Endothelial cell of umbilical vein (primary cell): ENCODE results near the gene XPO5. TPM values are rescaled to one million over a fixed set of nuclear protein-coding genes. Genes with fewer than 3 reads are reported as not detected.

Source experiments
- BruUV-seq: library from RNA; stranded (reverse); fragments of 400-500 nt; replicated peaks from 2 replicates; lab custom pipeline; 2021; lab: Mats Ljungman, UMichigan
- CTCF ChIA-PET: fragments of 300-600, 350-600 bp; sonication (Branson Sonifier 250); formaldehyde crosslinking; loops from one replicate; lab custom pipeline; 2021; ENCODE audit warnings: antibody characterized with exemption, inconsistent platforms; lab: Charles Lee
- POLR2A ChIA-PET: fragments of 300-600, 350-600 bp; sonication (Branson Sonifier 250); formaldehyde crosslinking; loops from one replicate; lab custom pipeline; 2021; ENCODE audit warnings: antibody characterized with exemption, inconsistent platforms; lab: Charles Lee
- DNase-seq: peaks from one replicate; pipeline ENCODE4 v3.0.0-alpha.2; 2011; ENCODE audit warnings: low read depth, low spot score
- FAIRE-seq: peaks from 2 replicates; lab custom pipeline; 2011; peaks lifted over from hg19 to GRCh38; lab: Jason Lieb, UNC
- H2AFZ ChIP-seq: 2 replicates; pipeline ENCODE4 v1.6.0; 2012; ENCODE audit warnings: low read depth, low read length, control low read depth, inconsistent platforms
- H3K27ac ChIP-seq: 2 replicates; pipeline ENCODE4 v1.5.1; 2011; ENCODE audit warnings: low read depth, mild to moderate bottlenecking, control low read depth, low read length, moderate library complexity; ENCODE audit not compliant: insufficient read depth
- H3K27me3 ChIP-seq, 2 experiments: 2 replicates each; pipeline versions ENCODE4 v1.6.0 to v1.6.1; 2011; ENCODE audit warnings: low read length in 2 of 2, mixed read lengths in 1 of 2; ENCODE audit not compliant: control insufficient read depth in 2 of 2, insufficient read depth in 2 of 2
- H3K36me3 ChIP-seq, 2 experiments: 2 replicates in 1 of 2; 3 replicates in 1 of 2; pipeline ENCODE4 v1.5.1; 2011; ENCODE audit warnings: low read length in 2 of 2, mild to moderate bottlenecking in 1 of 2, moderate library complexity in 1 of 2; ENCODE audit not compliant: control insufficient read depth in 2 of 2, insufficient read depth in 2 of 2; ENCODE audit errors: extremely low read depth in 1 of 2
- H3K4me1 ChIP-seq: 3 replicates; pipeline ENCODE4 v1.5.1; 2011; ENCODE audit warnings: mild to moderate bottlenecking, low read length; ENCODE audit not compliant: control insufficient read depth, insufficient read depth; ENCODE audit errors: extremely low read depth
- H3K4me2 ChIP-seq: 2 replicates; pipeline ENCODE4 v1.6.1; 2011; ENCODE audit warnings: low read length, control low read depth, mixed read lengths; ENCODE audit not compliant: insufficient read depth
- H3K4me3 ChIP-seq, 3 experiments: fragments of 200-600 bp in 1 of 3; sonication (generic), shearing (Covaris generic) in 1 of 3; replicated peaks in 1 of 3; 2 replicates each; pipeline ENCODE4 v1.5.1; 2011 to 2016; ENCODE audit warnings: control low read depth in 3 of 3, low read length in 3 of 3, mild to moderate bottlenecking in 2 of 3, inconsistent platforms in 1 of 3, low read depth in 1 of 3, moderate library complexity in 1 of 3; ENCODE audit not compliant: insufficient read depth in 1 of 3
- H3K79me2 ChIP-seq: 2 replicates; pipeline ENCODE4 v1.6.0; 2012; ENCODE audit warnings: low read length, inconsistent platforms; ENCODE audit not compliant: control insufficient read depth, insufficient read depth
- H3K9ac ChIP-seq: replicated peaks from 2 replicates; pipeline ENCODE3; 2011; ENCODE audit warnings: low read length, control low read depth; ENCODE audit not compliant: insufficient read depth; ENCODE audit errors: extremely low read depth
- H3K9me1 ChIP-seq: replicated peaks from 3 replicates; pipeline ENCODE4 v1.6.0; 2011; ENCODE audit warnings: mild to moderate bottlenecking, low read length; ENCODE audit not compliant: control insufficient read depth, insufficient read depth; ENCODE audit errors: extremely low read depth
- H3K9me3 ChIP-seq: replicated peaks from 2 replicates; pipeline ENCODE4 v1.5.1; 2012; ENCODE audit warnings: low read length, inconsistent platforms; ENCODE audit not compliant: control insufficient read depth, insufficient read depth
- H4K20me1 ChIP-seq: replicated peaks from 2 replicates; pipeline ENCODE3; 2011; ENCODE audit warnings: mild to moderate bottlenecking, low read length; ENCODE audit not compliant: control insufficient read depth, insufficient read depth; ENCODE audit errors: extremely low read depth
- EZH2 ChIP-seq: IDR thresholded peaks from 2 replicates; pipeline ENCODE4 v1.6.1; 2012; ENCODE audit warnings: borderline replicate concordance, low read depth, mild to moderate bottlenecking, moderate library complexity, low read length, inconsistent platforms; ENCODE audit not compliant: severe bottlenecking
- JUN ChIP-seq: IDR thresholded peaks from 2 replicates; pipeline ENCODE4 v1.6.1; 2011; ENCODE audit warnings: borderline replicate concordance, low read depth; ENCODE audit not compliant: insufficient read length, insufficient read depth
- POLR2A ChIP-seq: IDR thresholded peaks from 2 replicates; pipeline ENCODE4 v1.6.1; 2012; ENCODE audit warnings: low read depth, mild to moderate bottlenecking, control low read depth, low read length
- dilution Hi-C: fragments of 300-500 bp; cut with MboI; formaldehyde crosslinking; loops from one replicate; pipeline ENCODE4 v1.15.0; 2019; ENCODE audit warnings: low sequenced_read_pairs; ENCODE audit not compliant: extremely low pct_ligation_motif_present
- intact Hi-C: fragments of 100-400 bp; cut with micrococcal nuclease; formaldehyde crosslinking; loops from one replicate; pipeline ENCODE4 v1.10.0; 2022
- polyA plus RNA-seq, 4 experiments: library from polyadenylated mRNA; depleted of rRNA in 3 of 4; stranded (reverse) in 3 of 4; unstranded in 1 of 4; fragments of >200 nt; gene quantifications; 2 replicates each; pipeline versions ENCODE4 v1.2.1 to v1.2.3, GENCODE V29; 2011 to 2012; ENCODE audit warnings: missing spikeins in 1 of 4
- total RNA-seq: library from RNA; stranded (reverse); gene quantifications from 2 replicates; pipeline ENCODE4 v1.2.3, GENCODE V29; 2021

The XPO5 gene
- total and polyA plus RNA-seq, 2 donors (not counting 3 experiments of a cell fraction or from before 2014, with no cell fraction given): 28.4 to 50.0 TPM

DNA sequence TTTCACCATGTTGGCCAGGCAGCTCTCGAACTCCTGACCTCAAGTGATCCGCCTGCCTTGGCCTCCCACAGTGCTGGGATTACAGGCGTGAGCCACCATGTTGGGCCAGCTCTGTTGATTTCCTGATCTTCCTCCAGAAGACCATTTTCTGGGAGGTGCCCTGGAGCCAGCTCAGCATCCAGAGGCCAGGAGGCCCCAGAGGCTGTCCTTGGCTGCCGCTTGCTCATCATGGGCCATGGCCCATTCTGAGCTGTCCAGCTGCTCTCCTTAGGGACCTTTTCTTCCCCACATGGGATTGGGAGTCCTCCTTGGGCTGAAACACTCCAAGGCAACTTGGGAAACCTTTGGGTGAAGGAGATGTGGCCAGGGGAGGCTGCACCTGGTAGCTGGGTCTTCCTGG, 81.1 kb downstream of the XPO5 start:
- FAIRE-seq: no peak

DNA sequence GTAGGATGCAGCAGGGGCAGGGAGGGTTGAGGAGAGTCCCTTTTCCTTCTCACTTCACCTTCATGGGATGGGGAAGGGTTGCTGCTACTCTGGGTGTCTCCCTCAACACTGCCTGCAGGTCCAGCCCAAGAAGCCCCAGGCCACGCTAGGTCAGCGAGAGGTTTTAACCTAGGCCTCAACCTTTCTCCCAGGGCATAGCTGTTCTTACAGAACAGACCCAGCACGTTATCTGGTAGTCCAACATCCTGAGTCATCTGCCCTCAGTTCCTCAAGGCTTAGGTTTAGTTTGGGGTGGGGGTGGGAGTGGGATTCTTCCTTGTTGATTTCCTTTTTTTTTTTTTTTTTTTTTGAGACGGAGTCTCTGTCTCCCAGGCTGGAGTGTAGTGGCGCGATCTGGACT, 81.5 kb downstream of the XPO5 start:
- Histone ChIP-seq H4K20me1 (no peaks in the 10 kb centered on the region), H3K79me2 (no peaks in the 10 kb centered on the region), H2AFZ (no peak overlapping the region), H3K27ac (no peak overlapping the region), H3K27me3 (no peaks in the 10 kb centered on the region), H3K9me3 (no peaks in the 10 kb centered on the region), H3K9me1 (no peaks in the 10 kb centered on the region), H3K36me3 (no peaks in the 10 kb centered on the region), H3K4me1 (peaks cover 19% of the 10 kb centered on the region), H3K9ac (no peak overlapping the region), H3K4me3 (no peak overlapping the region), H3K4me2 (no peak overlapping the region)
- DNase-seq (no peak), FAIRE-seq (no peak)
- TF ChIP-seq POLR2A (no peak), JUN (no peak), EZH2 (no peak)
- ChIA-PET CTCF (interaction anchor here (0.6 to 19.0 kb wide), 4 partner anchors 13 to 265 kb away, joined by 3 to 289 read pairs (median 30); partner anchors contain the start of genes DLK2 and DNPH1), POLR2A (no interaction called here)
- dilution Hi-C loops (no loop called here), intact Hi-C loops (no loop called here)
- BruUV-seq: no TSS peak

More for the DNA sequence above, 81.1 kb downstream of the XPO5 start:
- no peaks in the 10 kb centered on the region for H3K79me2 ChIP-seq
- no peaks in the 10 kb centered on the region for H3K9me1 ChIP-seq
- H3K27me3 ChIP-seq: no peaks in the 10 kb centered on the region
- no peak overlapping the region for H2AFZ ChIP-seq
- no peak overlapping the region for H3K4me2 ChIP-seq
- H3K27ac ChIP-seq: no peak overlapping the region
- no peaks in the 10 kb centered on the region for H4K20me1 ChIP-seq
- CTCF ChIA-PET: interaction anchor here (0.6 to 19.0 kb wide), 3 partner anchors 12 to 96 kb away, joined by 3 to 289 read pairs (median 58); partner anchors contain the start of gene DLK2
- BruUV-seq: no TSS peak
- no peak overlapping the region for H3K4me3 ChIP-seq
- H3K9me3 ChIP-seq: no peaks in the 10 kb centered on the region
- H3K36me3 ChIP-seq: no peaks in the 10 kb centered on the region
- DNase-seq: no peak
- no peak overlapping the region for H3K9ac ChIP-seq
- H3K4me1 ChIP-seq: peaks cover 23% of the 10 kb centered on the region
- POLR2A ChIA-PET: no interaction called here
- TF ChIP-seq POLR2A (no peak), EZH2 (no peak)
- intact Hi-C loops: no loop called here
- dilution Hi-C loops: no loop called here
